ENCODE measurements around the gene KLF9.

GRCh38 chr9:70413799-70414775 lies at the start of gene KLF9:
- TF ChIP-seq CTCF (IDR thresholded peaks at IDR 0.05; ENCODE audit: low read length) (no peak), EZH2 (IDR thresholded peaks at IDR 0.05; ENCODE audit: borderline replicate concordance, low read length) (no peak)
